ENCODE results near the gene NRBP1.
A peak's percentile ranks its signal among the peaks of the same experiment; 100 is the strongest.
"Not testable (repeated sequence)": the region's sequence is repeated elsewhere in the genome, so short reads cannot be mapped to it uniquely, and the experiment has no call there.

The NRBP1 gene

DNA sequence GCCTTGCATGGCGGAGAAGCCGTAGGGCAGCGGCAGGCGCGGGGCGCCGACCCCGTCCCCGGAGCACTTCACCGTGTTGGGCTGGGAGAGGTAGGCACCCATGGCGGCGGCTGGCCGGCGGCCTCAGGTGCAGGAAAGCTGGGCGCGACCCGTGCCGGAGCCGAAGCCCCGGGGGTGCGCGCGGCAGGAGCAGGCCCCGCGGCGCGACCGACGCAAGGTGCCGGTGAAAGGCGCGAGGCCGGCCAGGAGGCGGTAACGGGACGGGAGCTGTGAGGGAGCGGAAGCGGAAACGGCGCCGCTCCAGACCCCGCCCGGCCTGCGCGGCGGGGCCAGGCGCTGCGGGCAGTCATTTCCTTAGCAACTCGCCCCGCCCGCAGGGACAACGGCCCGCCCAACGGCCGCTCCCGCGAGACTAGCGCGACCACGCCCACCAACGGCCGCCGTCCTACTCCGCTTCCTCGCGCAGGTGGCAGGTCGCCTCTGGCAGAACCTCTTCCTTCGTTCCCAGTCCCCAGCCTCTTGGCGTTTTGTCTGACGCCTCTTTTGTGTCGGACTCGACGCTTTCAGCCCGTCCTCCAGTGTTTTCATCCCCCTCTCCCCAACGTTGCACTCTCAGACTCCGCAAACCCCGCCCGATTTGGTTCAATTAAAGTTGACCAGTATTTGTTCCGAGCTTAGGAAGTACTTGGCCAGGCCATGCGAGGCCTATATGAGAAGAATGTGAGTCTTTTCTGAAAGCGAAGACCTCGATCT is 18.9 kb upstream of the NRBP1 start, which contains the start of gene PPM1G:
TSS of gene PPM1G (minus strand) at position 271 of the 753 bp plus-strand sequence. CDS start at position 102, 169 bp downstream.
- no peak for TF ChIP-seq CTCF (conservative IDR thresholded peaks at IDR 0.05; ENCODE audit: low read depth, low read length)
- peak; percentile 95 for DNase-seq (ENCODE audit: low read depth)
- peak within 1 kb of the TSS; percentile 96 for H3K4me3 ChIP-seq (ENCODE audit: low read depth, low read length)

DNA sequence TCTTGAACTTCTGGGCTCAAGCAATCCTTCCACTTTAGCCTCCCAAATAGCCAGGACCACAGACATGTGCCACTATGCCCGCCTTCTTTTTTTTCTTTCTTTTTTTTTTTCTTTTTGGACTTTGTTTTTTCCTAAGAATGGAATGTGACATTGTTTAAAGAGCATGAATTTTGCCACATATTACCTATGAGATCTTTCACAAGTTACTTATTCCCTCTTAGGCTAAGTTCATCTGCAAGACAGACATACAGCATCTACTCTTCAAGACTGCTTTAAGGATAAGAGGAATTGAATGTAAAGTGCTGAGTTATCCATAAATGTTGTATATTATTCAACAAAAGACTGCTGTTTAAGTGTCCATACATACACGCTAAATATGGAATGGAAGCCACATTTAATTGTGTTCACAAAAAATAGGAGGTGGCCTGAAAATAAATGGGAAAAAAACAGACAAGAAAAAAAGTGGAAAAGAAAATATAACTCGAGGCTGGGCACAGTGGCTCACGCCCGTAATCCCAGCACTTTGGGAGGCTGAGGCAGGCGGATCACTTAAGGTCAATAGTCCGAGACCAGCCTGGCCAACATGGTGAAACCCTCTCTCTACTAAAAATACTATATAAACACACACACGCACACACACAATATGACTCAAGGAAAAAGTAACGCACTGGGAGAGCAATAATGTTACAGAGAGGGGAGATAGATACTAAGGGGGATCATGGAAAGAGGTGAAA is 15.8 kb upstream of the NRBP1 start:
- no peak for DNase-seq (ENCODE audit: low read depth)
- H3K4me3 ChIP-seq (ENCODE audit: low read depth, low read length) = no peak overlapping the region
- no peak for TF ChIP-seq CTCF (conservative IDR thresholded peaks at IDR 0.05; ENCODE audit: low read depth, low read length)

DNA sequence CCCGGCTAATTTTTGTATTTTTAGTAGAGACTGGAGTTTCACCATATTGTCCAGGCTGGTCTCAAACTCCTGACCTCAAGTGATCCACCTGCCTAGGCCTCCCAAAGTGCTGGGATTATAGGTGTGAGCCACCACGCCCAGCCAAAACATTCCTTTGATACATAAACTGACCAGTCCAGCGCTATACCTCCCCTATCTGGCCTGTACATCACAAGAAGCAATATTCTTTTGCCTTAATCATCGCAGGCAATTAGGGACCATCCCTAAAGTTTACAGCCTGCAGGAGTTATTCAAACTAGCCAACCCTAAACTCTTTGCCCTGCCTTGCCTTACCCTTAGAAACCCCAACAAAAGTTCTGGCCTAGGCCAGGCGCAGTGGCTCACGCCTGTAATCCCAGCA is 12.3 kb upstream of the NRBP1 start:
- no peak for DNase-seq (ENCODE audit: low read depth)
- TF ChIP-seq CTCF (conservative IDR thresholded peaks at IDR 0.05; ENCODE audit: low read depth, low read length) = no peak
- H3K4me3 ChIP-seq (ENCODE audit: low read depth, low read length) = no peak overlapping the region

DNA sequence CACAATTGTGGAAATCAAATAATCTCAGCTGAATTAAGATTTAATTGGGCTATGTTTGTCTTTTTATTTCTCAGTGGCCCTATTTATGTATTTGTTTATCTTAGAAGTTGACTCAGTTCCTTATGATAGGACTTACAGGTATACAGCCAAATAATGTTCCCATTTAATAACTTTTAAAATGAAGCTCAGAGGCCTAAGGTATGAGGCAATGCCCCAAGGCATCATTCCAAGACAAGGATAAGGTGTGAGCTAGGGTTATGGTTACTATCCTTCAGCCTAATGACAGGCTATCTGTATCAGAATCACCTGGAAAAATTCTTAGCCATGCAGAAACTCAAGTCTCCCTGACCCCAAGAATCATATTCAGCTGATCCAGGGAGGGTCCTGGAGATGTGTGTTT is 7.4 kb upstream of the NRBP1 start:
- no peak overlapping the region for H3K4me3 ChIP-seq (ENCODE audit: low read depth, low read length)
- no peak for TF ChIP-seq CTCF (conservative IDR thresholded peaks at IDR 0.05; ENCODE audit: low read depth, low read length)
- no peak for DNase-seq (ENCODE audit: low read depth)

GRCh38 chr2:27421660-27422250 is 6.7 kb upstream of the NRBP1 start:
- no peak for DNase-seq (ENCODE audit: low read depth)
- H3K4me3 ChIP-seq (ENCODE audit: low read depth, low read length) = no peak overlapping the region
- TF ChIP-seq CTCF (conservative IDR thresholded peaks at IDR 0.05; ENCODE audit: low read depth, low read length) = no peak

GRCh38 chr2:27422958-27423357 is 5.5 kb upstream of the NRBP1 start:
- DNase-seq (ENCODE audit: low read depth) = no peak
- H3K4me3 ChIP-seq (ENCODE audit: low read depth, low read length) = no peak overlapping the region
- no peak for TF ChIP-seq CTCF (conservative IDR thresholded peaks at IDR 0.05; ENCODE audit: low read depth, low read length)

DNA sequence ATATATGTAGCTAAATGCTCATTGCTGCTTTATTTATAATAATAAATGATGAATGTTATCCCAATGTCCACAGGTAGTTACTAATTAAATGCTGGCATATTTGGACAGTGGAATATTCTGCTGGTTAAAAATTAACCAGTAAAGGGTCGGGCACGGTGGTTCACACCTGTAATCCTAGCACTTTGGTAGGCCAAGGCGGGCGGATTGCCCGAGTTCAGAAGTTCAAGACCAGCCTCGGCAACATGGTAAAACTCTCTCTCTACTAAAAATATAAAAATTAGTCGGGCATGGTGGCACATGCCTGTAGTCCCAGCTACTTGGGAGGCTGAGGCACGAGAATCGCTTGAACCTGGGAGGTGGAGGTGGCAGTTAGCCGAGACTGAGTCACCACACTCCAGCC is 3.4 kb upstream of the NRBP1 start:
- not testable (repeated sequence) for DNase-seq (ENCODE audit: low read depth); H3K4me3 ChIP-seq (ENCODE audit: low read depth, low read length)

All from choroid plexus epithelial cell (primary cell).